Measurements from ENCODE around the gene REXO5. TPM values are rescaled to one million over a fixed set of nuclear protein-coding genes. Genes with fewer than 3 reads are reported as not detected.

The REXO5 gene
- total and polyA plus RNA-seq, 8 donors: 4.7 to 31.7 (median 7.2) TPM

- DNase-seq: no peak
- no peak overlapping the region for H3K4me3 ChIP-seq
- peak overlapping the region in 1 of 5 donors; percentile 9 for H3K27ac ChIP-seq
- H3K36me3 ChIP-seq: peaks cover 0 to 7% (median under 1%) of the 10 kb centered on the region in 4 donors
- peaks cover 36 to 83% (median 56%) of the 10 kb centered on the region in 4 donors for H3K4me1 ChIP-seq
- intact Hi-C loops (cut with DNase I; ENCODE audit: low total_unique reads): no loop called here
- 0 to 59% (median 20%) methylated on average over 1 of the region's 1 CpG for WGBS, 5 donors
- no peaks in the 10 kb centered on the region for H3K27me3 ChIP-seq
- TF ChIP-seq, protein P1, sequence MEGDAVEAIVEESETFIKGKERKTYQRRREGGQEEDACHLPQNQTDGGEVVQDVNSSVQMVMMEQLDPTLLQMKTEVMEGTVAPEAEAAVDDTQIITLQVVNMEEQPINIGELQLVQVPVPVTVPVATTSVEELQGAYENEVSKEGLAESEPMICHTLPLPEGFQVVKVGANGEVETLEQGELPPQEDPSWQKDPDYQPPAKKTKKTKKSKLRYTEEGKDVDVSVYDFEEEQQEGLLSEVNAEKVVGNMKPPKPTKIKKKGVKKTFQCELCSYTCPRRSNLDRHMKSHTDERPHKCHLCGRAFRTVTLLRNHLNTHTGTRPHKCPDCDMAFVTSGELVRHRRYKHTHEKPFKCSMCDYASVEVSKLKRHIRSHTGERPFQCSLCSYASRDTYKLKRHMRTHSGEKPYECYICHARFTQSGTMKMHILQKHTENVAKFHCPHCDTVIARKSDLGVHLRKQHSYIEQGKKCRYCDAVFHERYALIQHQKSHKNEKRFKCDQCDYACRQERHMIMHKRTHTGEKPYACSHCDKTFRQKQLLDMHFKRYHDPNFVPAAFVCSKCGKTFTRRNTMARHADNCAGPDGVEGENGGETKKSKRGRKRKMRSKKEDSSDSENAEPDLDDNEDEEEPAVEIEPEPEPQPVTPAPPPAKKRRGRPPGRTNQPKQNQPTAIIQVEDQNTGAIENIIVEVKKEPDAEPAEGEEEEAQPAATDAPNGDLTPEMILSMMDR (IDR thresholded peaks at IDR 0.05): no peak
- no peaks in the 10 kb centered on the region for H3K9me3 ChIP-seq
These were observed 80.0 kb downstream of the REXO5 start for GRCh38 chr16:20886320-20886719.

- no peak for DNase-seq
- TF ChIP-seq EP300 (IDR thresholded peaks at IDR 0.05): no peak
- TF ChIP-seq POLR2A (IDR thresholded peaks at IDR 0.05): no peak
- no peak for TF ChIP-seq POLR2AphosphoS5 (IDR thresholded peaks at IDR 0.05)
- TF ChIP-seq, protein P1 (IDR thresholded peaks at IDR 0.05): no peak
- no peak overlapping the region for H3K4me3 ChIP-seq
- H3K27me3 ChIP-seq: no peaks in the 10 kb centered on the region
- intact Hi-C loops (cut with DNase I; ENCODE audit: low total_unique reads): no loop called here
- H3K36me3 ChIP-seq: peaks cover 0 to 16% (median 9%) of the 10 kb centered on the region in 4 donors
- H3K9me3 ChIP-seq: no peaks in the 10 kb centered on the region
- peaks cover 28 to 74% (median 51%) of the 10 kb centered on the region in 4 donors for H3K4me1 ChIP-seq
- peak overlapping the region in 1 of 5 donors; percentile 9 for H3K27ac ChIP-seq
- WGBS, 5 donors: 81 to 96% (median 93%) methylated on average over 1 of the region's 1 CpG
These were observed 80.9 kb downstream of the REXO5 start for GRCh38 chr16:20887207-20887606.

DNA sequence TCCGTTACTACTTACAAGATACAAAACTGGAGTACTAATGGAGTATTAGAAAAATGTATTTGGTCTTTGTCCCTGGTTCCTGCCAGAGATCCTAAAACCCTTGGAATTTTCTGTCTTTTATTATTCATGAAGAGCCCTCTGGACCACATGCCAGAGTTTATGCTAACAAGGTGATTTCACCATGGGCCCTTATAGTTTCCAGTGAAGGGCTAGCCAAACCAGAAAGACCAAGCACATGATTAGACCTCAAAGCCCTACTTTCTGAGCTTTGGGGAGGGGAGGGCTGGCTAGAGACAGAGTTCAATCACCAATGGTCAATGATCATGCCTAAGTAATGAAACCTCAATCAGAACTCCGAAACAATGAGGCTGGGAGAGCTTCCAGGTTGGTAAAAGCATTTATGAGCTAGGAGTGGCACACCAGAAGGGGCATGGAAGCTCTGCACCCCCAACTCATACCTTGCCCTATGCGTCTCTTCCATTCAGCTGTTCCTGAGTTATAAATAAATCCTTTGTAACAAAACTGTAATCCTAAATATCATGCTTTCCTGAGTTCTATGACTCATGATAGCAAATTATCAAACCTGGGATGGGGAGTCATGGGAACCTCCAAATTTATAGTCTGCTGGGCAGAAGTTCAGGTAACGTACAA, 83.4 kb downstream of the REXO5 start:
- no peak for DNase-seq
- no peak overlapping the region for H3K27ac ChIP-seq

GRCh38 chr16:20894388-20894787, 88.1 kb downstream of the REXO5 start:
- H3K36me3 ChIP-seq: peaks cover 6 to 69% (median 45%) of the 10 kb centered on the region in 4 donors
- no peak for DNase-seq
- 83 to 92% (median 86%) methylated on average over 2 of the region's 2 CpGs for WGBS, 5 donors
- no peak overlapping the region for H3K27ac ChIP-seq
- no peaks in the 10 kb centered on the region for H3K27me3 ChIP-seq
- H3K4me1 ChIP-seq: peaks cover 27 to 57% (median 43%) of the 10 kb centered on the region in 4 donors
- H3K9me3 ChIP-seq: no peaks in the 10 kb centered on the region
- intact Hi-C loops (cut with DNase I; ENCODE audit: low total_unique reads): no loop called here
- H3K4me3 ChIP-seq: no peak overlapping the region
- TF ChIP-seq EP300 (IDR thresholded peaks at IDR 0.05) (no peak), POLR2AphosphoS5 (IDR thresholded peaks at IDR 0.05) (no peak)
- TF ChIP-seq, protein P1 (IDR thresholded peaks at IDR 0.05): no peak

More for the DNA sequence above, 83.4 kb downstream of the REXO5 start:
- H3K36me3 ChIP-seq: peaks cover 0 to 41% (median 29%) of the 10 kb centered on the region in 4 donors
- H3K9me3 ChIP-seq: no peaks in the 10 kb centered on the region
- intact Hi-C loops (cut with DNase I; ENCODE audit: low total_unique reads): no loop called here
- 81 to 85% (median 83%) methylated on average over 3 to 4 of the region's 4 CpGs for WGBS, 5 donors
- H3K4me3 ChIP-seq: no peak overlapping the region
- TF ChIP-seq EP300 (IDR thresholded peaks at IDR 0.05) (no peak), POLR2AphosphoS5 (IDR thresholded peaks at IDR 0.05) (no peak), POLR2A (IDR thresholded peaks at IDR 0.05) (no peak)
- TF ChIP-seq, protein P1 (IDR thresholded peaks at IDR 0.05): no peak
- H3K27me3 ChIP-seq: no peaks in the 10 kb centered on the region
- H3K4me1 ChIP-seq: peaks cover 9 to 51% (median 31%) of the 10 kb centered on the region in 4 donors

Measured in stomach (tissue), 9 donors.